NCI-H1436 (cell line): ENCODE measurements around the gene ACD.

ENCODE experiments used
- DNase-seq: peaks from one replicate; lab custom pipeline; 2025; lab: John Stamatoyannopoulos, UW

ACD gene

DNA sequence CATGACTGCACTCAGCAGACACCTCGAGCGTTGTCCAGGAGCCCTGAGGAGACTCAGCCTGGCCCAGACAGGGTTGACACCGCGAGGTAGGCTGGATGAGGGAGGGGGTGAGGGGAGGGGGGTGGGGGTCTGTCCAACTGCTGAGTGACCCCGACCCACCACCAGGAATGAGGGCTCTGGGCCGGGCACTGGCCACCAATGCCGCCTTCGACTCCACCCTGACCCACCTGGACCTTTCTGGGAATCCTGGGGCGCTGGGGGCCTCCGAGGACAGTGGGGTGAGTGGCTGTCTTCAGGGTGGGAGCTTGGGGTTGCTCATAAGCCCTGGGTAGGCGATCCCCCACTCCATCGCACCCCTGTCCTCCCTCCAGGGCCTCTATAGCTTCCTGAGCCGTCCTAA is 12.4 kb downstream of the ACD start:
- DNase-seq, result no peak

DNA sequence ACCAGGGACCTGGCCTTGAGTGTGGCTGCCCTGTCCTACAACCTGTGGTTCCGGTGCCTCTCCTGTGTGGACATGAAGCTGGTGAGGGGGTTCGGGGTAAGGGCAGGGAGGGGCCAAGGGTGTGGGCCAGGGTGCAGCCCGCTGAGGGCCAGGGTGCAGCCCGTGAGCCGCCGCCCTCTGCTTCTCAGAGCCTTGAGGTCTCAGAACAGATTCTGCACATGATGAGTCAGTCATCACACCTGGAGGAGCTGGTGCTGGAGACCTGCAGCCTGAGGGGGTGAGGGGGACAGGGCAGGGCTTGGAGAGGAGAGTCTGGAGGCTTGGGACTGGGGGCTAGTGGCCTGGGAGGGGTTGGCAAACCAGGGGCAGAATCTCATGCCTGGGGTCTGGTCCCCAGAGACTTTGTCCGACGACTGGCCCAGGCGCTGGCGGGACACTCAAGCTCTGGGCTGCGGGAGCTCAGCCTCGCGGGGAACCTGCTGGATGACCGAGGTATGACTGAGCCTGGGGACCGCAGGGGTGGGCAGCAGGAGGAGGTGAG is 12.9 kb downstream of the ACD start:
- no peak for DNase-seq

DNA sequence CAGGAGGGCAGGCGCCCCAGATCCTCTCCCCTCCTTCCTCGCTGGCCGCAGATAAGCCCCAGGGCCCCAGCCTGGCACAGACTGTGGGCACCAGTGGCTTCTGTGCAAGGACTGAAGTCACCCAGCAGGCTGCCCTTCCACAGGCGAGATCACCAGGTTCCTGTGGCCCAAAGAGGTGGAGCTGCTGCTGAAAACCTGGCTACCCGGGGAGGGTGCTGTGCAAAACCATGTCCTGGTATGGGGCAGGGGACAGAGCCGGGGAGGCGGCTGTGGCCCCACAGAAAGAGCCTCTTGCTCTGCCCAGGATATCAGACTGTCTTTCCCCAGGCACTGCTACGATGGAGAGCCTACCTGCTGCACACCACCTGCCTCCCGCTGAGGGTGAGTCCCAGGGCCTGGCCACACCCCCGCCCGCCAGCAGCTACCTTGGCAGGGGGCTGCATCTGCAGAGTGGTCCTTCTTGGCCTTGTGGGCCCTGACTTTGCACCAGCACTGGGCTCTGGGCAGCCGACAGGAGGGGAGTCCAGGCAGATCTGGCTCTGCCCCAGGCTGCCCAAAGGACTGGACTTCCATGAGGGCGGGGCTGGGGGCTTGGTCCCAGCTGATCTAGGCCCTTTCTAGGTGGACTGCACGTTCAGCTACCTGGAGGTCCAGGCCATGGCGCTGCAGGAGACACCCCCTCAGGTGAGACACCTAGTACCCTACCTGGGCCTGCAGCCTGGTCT is 14.5 kb downstream of the ACD start:
- DNase-seq, result no peak

DNA sequence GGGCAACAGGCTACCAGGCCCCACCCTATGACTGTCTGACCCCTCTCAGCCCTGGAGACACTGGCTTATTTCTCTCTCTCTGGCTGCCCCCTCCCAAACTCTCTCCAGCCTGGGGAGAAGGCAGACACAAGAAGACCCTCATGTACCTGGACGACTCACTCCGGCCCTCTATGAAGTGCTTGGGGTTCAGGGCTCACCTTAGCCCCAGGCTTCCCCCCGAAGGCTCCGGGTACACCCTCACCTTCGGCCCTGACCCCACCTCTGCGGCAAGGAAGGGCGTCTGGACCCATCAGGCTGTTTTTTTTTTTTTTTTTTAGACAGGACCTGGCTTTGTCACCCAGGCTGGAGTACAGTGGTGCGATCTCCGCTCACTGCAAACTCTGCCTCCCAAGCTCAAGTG is 16.0 kb downstream of the ACD start:
- no peak for DNase-seq

DNA sequence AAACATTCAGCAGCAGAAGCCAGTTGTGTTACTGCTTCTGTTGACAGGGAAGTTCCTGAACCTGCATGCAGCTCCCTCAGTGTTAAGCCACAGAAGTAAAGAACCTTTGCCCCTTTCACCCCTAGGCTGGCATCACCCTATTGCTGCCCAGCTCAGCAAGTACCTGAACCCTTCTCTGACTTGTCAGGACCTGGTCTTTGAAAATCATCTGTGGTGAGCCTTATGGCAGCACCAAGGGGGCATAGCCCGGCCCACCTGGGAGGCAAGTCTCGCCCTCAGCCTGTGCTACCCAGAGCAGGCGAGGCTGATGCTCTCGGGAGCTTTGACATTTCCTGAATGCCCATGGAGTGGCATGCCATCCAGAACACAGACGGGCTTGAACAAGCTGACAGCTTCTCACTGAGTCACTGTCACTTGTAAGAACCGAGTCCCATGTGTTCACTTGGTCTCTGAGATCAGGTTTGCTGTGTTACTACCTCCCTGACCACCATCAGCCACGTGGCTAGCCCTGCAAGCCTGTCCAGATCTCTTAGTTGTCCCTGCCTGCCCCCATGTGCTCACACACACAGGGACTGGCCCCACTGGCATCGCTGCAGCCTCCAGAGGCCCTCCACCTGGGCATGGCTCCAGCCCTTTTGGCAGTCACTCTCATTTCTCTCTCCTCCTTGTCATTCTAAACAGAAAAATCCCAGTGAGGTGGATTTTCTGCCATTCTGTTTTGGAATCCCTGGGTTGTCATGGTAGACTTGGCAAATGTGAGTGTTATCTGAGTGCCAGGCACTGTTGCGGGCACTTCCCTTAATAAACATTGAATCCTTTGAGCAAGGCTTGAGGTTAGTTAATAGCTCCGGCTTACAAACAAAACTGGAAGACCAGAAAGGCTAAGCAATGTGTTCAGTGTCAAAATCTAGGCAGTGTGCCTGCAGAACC is 18.0 kb downstream of the ACD start:
- no peak for DNase-seq

DNA sequence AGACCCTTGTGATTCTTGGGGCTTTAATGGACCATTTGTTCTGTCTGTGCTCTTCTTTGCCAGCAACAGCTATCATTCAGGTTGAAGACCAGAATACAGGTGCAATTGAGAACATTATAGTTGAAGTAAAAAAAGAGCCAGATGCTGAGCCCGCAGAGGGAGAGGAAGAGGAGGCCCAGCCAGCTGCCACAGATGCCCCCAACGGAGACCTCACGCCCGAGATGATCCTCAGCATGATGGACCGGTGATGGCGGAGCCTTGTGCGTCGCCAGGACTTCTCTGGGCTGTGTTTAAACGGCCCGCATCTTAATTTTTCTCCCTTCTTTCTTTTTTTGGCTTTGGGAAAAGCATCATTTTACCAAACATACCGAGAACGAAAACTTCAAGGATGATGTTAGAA is 22.4 kb downstream of the ACD start:
- no peak for DNase-seq

DNA sequence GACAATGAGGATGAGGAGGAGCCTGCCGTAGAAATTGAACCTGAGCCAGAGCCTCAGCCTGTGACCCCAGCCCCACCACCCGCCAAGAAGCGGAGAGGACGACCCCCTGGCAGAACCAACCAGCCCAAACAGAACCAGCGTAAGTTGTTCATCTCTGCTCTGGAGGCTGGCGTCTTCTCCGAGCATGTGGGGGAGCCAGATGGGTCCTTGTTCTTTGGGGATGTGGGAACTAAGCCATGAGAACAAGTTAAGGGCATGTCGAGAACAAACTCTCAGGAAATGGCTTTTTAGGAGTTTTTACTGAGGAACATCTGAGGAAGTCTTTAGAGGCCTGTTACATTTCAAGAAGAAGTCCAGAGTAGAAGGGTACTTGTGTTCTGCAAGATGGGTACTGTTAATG is 23.3 kb downstream of the ACD start:
- DNase-seq, result no peak

DNA sequence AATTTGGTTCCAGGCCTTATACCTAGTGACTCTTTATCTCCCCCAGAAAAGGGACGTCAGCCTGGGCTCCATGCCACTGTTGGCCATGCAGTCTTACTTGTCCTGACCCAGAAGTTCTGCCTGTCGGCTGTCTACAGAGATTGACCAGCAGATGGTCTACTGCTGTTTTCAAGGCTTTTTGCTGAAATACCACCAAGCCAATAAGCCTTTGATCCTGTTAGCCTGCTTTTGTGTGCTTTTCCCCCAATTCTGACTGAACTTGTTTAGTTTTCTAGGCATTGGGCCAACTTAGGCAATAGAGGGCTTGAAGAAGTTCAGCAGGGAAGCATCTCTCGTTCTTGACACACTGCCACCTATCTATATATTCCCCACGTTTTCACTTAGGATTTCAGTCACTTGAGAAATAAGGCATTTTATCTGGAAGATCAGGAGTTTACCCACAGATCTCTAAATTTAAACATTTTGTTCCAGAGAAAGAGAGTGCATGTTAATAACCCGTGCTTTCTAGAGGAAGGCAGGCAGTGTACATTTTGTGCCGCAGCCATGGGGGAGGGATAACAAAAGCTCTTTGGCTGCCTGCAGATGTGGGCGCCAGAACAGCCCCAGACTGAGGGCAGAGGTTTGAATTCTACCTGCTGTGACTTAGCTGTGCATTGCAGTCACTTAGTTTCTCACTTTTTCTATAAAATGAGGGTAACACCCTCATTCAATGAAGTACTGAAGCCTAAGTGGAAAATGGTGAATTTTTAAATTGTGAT is 27.5 kb downstream of the ACD start:
- DNase-seq, result no peak

DNA sequence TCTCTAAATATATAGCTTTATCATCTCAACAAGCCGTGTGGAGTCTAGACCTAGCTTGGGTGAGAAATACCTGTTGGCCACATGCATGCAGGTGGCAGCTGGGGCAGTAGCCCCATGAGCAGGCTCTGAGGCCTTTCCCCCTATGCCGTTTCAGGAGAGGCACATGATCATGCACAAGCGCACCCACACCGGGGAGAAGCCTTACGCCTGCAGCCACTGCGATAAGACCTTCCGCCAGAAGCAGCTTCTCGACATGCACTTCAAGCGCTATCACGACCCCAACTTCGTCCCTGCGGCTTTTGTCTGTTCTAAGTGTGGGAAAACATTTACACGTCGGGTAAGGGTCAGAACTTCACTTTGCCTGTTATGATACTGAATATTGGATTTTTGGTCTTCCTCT is 31.8 kb downstream of the ACD start:
- DNase-seq, result no peak

DNA sequence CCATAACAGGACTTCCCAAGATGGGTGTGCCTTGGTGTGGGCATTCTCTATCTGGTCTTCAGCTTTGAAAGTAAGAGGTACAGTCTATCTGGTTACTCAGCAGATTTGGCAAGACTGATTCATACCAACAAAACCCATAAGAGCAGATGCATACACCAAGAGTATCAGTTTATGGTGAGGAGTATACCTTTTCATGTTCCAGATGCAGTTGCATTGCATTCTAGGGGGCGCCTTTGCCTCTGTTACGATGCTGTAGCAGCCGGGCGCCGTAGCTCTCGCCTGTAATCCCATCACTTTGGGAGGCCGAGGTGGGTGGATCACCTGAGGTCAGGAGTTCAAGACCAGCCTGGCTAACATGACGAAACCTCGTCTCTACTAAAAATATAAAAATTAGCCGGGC is 46.3 kb downstream of the ACD start:
- no peak for DNase-seq

DNA sequence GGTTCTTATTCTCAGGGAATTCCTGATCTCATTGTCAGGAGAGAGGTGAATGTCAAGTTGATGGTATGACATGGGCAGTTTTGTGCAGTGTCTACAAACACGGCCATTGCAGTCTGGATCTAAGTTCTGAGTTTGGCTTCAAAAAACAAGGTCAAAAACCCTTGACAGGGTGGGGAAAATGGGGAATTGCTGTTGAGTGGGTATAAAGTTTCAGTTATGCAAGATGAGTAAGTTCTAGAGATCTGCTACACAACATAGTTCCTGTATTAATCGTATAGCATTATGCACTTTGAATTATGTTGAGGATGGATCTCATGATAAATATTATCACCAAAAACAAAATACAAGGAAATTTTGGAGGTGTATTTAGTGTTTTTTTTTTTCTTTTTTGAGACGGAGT is 51.7 kb downstream of the ACD start:
- no peak for DNase-seq
